ENCODE results near the gene HK3.

Gene HK3

DNA sequence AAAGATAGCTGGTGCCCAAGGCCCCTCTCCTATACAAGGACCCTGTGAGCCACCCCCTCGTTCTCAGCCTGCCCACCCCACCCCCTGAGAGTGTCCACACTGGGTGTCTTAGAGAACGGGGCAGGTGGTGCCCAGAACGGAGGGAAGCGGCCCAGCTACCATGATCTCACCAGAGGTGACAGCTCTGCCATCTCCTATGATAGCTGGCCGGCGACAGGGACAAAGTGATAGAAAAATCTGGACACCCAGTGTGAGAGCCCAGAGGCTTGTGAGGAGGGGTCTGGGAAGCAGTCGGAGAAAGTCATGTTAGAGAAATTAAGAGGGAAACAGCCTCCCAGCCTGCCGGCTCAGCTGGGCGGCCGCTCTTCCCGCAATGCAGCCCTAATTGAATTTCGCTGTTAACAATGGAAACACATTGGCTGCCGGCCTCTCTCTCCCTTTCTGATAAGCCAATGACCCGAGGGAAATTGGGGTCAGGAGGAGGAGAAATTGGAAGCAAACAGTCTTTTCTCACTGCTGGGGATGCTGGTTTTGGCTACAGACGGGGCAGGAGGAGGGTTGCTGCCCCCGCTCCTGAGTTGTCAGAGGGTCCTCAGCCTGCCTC, 32.3 kb downstream of the HK3 start:
- DNase-seq = no peak

GRCh38 chr5:176865964-176866363, 33.2 kb downstream of the HK3 start:
- no peak for DNase-seq

DNA sequence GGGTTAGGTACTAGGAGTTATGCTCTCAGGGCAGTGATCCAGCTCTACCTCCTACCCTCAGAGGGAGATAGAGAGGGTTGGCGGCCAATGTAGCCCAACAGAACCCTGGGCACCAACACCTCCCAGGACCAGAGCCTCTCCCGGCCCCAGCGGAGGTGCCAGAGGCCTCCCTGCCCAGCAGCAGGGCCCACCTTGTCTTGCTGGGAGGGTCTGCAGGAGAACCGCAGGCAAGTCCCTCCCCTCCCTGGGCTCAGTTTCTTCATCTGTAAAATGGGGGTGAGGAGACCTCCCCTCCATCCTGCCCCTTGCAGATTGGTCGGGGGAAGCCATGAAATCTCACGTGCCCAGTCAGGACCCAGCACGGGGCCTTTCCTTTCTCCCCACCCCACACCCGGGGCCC, 34.4 kb downstream of the HK3 start:
- DNase-seq = no peak

GRCh38 chr5:176863765-176864098, 35.4 kb downstream of the HK3 start:
- no peak for DNase-seq

DNA sequence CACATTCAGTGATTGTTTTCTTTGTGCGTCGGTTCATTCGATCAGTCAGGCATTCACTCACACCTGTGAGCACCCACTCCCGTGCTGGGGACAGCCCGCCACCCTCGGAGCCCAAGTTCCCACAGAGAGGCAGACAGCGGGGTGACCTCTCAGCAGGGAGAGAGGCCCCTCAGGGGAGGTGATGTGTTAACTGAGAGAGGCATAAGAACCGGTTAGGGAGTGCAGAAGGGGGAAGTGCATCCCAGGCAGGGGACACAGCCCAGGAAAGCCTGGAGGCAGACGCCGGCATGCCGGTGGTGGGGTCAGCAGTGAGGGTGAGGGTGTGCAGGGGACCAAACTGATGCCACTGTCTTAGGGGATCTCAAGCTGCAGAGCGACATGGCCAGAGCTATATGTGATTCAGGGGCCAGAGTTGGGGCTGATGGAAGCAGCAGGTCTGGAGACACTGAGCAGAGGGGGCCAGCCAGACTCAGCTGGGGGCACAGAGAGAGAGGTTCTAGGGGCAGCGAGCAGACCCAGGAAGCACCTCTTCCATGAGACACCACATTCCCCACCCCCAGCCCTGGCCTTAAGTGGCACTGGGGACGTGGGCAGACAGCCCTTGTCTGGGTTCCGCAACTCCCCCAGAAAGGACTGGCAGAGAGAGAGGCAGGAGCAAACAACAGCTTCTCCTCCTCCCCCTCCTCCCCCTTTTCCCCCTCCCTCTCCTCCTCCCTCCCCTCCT, 35.9 kb downstream of the HK3 start:
- DNase-seq = no peak

- no peak for DNase-seq
These were observed 36.7 kb downstream of the HK3 start for GRCh38 chr5:176862330-176862995.

DNA sequence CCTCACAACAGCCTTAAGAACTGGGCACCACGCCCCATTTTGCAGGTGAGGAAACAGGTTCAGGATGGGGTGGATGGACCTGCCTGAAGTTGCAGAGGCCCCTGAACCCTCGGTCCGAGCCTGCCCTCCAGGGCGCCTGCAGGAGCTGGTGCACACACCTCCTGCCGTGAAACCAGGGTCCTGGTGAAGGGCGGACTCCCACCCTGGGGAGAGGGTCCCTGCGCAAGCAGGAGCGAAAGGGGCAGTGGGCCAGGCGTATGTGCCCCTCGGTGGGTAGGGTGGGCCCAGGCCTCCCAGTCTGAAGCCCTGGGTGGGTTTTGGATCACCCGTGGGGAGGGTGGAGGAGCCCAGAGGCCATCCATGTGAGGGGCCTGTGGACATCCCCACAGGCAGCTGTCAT, 37.9 kb downstream of the HK3 start:
- no peak for DNase-seq

DNA sequence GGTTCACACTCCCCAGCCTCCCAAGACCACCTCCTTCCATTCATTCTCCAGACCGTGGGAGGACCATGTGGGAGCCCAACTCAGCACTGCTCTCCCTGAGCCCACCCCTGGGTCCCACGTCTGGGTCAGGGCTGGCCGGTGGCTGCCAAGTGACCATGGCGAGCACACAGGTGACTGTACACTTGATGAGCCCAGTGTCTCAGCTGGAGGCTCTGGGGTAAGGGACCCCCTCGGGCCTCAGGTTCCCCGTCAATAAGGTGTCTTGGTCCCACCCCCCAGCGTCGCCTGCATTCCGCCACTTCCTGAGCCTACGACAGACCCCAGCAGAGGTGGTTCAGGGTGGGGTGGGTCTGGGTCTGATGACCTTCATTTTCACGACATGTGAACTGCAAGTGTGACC, 38.8 kb downstream of the HK3 start:
- no peak for DNase-seq

- DNase-seq = no peak
These were observed 39.2 kb downstream of the HK3 start for GRCh38 chr5:176859916-176860315.

GRCh38 chr5:176857894-176858273, 41.3 kb downstream of the HK3 start:
- no peak for DNase-seq

GRCh38 chr5:176857216-176857893, 41.8 kb downstream of the HK3 start:
- no peak for DNase-seq

- DNase-seq = no peak
These were observed 42.4 kb downstream of the HK3 start for GRCh38 chr5:176856746-176857145.

DNA sequence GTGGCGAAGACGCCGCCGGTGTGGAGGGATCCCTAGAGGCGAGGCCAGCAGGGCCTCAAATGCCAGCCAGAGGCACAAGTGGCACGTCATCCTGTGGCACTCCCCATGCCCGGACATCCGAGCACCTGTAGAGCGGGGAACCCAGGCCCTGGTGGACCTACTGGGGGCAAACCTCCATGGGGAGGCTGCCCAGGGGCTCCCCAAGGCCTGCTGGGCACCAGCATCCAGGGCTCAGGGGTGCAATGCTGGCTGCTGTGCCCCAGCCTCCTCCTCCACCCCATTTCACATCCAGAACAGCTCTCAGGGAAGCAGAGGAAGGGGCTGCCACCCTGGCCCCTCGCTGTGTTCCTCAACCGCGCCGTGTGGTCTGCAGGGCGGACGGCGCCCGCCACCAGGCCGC, 43.5 kb downstream of the HK3 start:
- no peak for DNase-seq

GRCh38 chr5:176854164-176854563, 45.0 kb downstream of the HK3 start:
- no peak for DNase-seq

DNA sequence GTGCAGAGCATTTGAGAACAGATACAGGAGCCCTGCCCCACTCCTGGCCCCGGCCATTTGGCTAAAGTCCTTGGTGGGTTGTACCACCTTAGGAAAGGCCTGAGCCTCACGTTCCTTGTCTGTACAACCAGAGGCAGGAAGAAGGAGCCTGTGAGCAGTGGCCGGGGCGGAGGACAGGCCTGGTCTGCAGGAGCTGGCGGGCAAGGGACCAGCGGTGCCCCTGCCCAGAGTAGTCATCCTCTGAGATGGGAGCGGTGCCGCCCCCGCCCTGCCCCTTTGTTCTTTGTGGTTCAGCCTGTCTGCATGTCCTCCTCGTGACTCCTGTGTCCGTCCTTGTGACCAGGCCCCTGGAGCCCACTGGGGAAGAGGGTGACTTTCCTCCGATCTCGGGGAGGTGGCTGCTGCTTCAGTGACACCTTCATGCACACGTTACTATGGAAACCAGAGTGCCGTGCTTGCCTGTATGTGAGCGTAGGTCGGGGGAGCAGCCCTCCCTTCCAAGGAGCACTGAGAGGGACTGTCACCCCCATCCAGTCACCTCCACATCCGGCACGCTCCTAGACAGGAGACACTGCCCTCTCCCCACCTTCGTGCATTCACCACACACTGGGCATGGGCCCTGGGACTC, 45.9 kb downstream of the HK3 start:
- no peak for DNase-seq

GRCh38 chr5:176851871-176852658, 47.1 kb downstream of the HK3 start:
- no peak for DNase-seq

- no peak for DNase-seq
These were observed 47.8 kb downstream of the HK3 start for GRCh38 chr5:176851380-176851779.

DNA sequence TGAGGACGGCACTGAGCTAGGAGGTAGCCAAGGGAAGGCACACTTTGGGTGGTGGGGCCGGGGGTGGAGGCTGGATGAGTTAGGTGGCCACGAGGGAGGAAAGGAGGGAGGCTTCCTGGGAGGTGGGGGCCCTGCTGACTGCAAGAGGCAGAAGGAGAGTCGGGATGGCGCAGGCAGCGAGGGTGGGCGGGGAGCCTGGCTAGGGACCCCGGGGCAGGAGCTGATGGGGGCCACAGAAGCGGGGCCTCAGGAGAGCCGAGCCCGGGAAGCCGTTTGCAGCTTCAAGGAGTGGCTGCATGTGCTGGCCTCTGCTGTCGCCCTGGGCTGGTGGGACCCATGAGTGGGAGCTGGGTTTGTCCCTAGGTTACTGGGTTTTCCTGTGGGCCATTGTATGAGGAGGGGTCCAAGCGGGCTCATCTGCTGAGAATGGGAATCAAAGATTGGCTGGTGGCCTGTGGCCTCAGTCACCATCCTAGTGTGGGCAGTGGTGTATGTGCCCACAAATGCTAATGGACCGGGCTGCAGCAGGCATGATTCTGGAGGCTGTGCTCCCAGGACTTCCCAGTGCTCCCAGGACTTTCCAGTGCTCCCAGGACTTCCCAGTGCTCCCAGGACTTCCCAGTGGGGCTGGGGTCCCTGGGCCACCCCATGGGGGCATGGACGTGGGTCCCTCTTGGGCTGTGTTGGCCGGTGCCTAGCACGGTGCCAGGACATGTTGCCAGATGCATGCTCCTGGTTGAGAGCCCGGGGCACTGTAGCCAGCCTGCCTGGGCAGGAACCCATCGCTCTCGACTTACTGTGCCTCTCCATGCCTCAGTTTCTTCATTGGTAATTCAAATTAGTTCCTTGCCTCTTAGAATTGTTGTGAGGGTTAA, 48.5 kb downstream of the HK3 start:
- no peak for DNase-seq

DNA sequence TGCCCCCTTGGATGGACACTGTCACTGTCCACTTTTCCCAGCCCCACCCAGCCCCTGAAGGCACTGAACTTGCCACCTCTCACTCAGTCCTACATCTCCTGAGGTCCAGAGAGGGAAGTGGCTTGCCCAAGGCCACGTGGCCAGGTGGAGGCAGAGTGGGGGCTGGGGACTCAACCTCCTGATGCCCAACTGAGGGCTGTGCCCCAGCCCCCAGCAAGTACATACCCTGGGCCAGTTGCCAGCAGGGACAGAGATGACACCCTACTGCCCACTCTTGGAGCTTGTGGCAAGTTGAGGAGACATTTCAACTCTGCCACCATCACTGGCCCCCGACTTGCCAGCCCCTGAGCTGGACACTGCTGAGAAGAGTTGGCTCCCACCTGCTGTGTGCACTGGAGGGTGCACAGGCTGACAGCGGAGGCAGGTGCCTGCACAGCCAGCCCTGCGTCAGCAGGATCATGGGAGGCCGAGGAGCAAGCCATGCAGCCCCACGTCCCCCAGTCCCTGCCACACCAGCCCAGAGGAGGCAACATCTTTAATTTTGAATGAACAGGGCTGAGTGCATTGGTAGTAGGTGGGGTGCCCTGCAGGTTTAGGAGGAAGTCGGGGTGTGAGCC, 49.4 kb downstream of the HK3 start:
- DNase-seq = no peak

GRCh38 chr5:176848651-176849050, 50.5 kb downstream of the HK3 start:
- DNase-seq = no peak

DNA sequence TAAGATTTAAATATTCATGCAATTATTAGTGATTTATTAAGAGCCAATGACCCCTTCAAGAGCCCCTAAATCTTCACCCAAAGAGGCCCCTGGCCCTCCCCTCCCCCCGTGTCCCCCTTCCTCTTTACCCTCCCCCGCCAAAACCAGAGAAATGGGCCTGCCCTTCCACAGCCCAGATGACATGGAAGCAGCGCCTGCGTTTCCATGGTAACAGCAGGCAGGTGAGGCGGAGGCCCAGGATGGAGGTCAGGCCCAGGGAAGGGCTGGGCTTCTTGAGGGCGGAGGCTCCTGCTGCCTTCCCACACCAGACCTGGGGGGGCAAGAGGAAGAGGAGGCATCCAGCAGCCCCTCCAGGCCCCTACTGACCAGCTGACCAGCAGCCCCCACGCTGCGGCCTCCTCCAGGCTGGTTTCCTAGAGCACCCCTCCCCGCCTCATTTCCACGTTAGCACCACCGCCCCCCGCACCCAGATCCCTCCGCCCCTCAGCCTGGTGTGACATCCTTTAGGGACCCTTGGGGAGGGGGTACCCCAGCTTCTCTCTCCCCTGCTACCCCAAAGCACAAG, 51.3 kb downstream of the HK3 start:
- no peak for DNase-seq
